GM10248 (cell line): ENCODE measurements around the gene SCP2.

Experiments
- CTCF ChIA-PET: fragments of 300-600 bp; sonication (Branson Sonifier 250); formaldehyde crosslinking; extraction: SDS; loops from one replicate; lab custom pipeline; 2021; ENCODE audit warnings: antibody characterized with exemption; lab: Yijun Ruan, JAX
- POLR2A ChIA-PET: fragments of 350-650 bp; sonication (Branson Sonifier 250); formaldehyde crosslinking; extraction: SDS; loops from one replicate; lab custom pipeline; 2020; ENCODE audit warnings: antibody characterized with exemption; lab: Yijun Ruan, JAX
- DNase-seq: peaks from one replicate; pipeline ENCODE4 v3.0.0; 2012; ENCODE audit errors: extremely low spot score
- TF ChIP-seq, protein P1 (sequence below): IDR thresholded peaks from 2 replicates; pipeline ENCODE4 v1.5.1; 2012; ENCODE audit warnings: mild to moderate bottlenecking, low read depth; ENCODE audit errors: extremely low read depth, missing control alignments, control extremely low read depth

Gene SCP2

DNA sequence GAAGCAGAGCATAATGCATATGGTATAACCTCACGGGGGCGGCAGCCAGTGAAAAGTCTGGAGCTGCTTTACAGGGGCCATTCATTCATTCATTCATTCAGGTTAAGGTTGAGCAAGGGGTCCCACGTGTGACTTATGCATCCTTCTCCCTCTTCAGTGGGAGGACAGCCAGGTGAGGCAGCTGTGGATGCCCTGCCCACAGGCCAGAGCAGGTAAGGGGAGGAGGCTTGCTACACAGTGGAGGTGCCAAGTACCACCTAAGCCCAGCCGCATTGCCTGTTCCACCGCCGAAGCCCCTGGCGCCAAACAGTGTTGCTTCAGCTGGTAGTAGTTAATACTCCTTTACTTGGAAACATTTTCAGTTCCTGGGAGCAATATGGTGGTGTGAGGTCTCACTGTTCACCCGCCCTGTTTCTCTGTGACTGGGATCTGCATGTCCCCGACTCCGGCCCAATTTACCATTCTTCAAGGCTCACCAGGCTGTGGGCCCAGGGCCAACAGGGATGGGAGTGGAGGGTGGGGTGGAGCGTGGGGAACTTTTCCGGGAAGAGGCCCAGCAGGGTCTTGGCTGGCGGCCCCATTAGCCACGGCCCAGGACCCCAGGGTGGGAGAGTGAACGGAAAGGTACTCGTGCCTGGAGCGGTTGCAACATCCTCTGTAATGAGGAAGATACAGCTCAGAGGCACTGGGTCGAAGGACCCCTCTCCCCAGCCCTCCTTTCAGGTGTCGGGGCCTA is 134.2 kb downstream of the SCP2 start:
- no peak for DNase-seq
- POLR2A ChIA-PET = no interaction called here
- CTCF ChIA-PET = no interaction called here
- TF ChIP-seq, protein P1, sequence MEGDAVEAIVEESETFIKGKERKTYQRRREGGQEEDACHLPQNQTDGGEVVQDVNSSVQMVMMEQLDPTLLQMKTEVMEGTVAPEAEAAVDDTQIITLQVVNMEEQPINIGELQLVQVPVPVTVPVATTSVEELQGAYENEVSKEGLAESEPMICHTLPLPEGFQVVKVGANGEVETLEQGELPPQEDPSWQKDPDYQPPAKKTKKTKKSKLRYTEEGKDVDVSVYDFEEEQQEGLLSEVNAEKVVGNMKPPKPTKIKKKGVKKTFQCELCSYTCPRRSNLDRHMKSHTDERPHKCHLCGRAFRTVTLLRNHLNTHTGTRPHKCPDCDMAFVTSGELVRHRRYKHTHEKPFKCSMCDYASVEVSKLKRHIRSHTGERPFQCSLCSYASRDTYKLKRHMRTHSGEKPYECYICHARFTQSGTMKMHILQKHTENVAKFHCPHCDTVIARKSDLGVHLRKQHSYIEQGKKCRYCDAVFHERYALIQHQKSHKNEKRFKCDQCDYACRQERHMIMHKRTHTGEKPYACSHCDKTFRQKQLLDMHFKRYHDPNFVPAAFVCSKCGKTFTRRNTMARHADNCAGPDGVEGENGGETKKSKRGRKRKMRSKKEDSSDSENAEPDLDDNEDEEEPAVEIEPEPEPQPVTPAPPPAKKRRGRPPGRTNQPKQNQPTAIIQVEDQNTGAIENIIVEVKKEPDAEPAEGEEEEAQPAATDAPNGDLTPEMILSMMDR = no peak

GRCh38 chr1:53061859-53062707 is 135.0 kb downstream of the SCP2 start, which contains the start of gene PODN:
Gene PODN (plus strand): TSS chr1:53062213. CDS start chr1:53069856, 7,643 bp downstream.
- peak; percentile 31 for DNase-seq
- CTCF ChIA-PET = no interaction called here
- POLR2A ChIA-PET = no interaction called here

DNA sequence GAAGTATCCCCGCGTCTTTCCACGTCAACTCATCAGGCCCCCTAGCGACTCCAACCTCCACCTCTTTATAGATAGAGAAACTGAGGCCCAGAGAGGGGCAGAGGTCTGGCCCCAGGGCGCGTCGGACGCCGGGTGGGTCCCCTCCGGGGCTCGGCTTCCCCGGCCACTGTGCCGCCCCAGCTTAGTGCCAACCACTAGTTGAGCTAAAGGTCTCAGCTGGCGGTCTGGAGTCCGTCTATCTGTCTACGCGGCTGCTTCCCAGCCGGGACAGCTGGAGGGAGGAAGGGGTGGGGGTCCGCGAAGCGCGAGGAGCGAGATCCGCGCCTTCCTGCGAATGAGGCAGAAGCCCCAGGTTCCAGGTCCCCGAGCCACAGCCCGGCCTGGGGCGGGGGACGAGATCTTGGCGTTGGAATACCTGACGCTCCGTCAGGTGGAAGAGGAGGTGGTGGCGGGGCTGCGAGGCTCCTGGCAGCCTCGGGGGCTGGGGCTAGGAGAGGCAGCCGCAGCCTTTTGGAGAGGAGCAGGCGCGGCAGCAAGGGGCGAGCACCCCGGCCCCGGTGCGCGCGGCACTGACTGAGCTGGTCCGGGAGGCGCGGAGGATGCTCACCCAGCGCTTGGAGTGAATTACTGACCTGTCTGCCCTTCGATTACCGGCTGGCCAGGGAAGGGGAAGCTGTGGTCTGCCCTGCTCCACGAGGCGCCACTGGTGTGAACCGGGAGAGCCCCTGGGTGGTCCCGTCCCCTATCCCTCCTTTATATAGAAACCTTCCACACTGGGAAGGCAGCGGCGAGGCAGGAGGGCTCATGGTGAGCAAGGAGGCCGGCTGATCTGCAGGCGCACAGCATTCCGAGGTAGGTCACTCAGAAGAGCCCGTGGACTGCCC is 135.9 kb downstream of the SCP2 start:
- TF ChIP-seq, protein P1 = no peak
- ChIA-PET POLR2A (no interaction called here), CTCF (no interaction called here)
- DNase-seq = peak; percentile 18

More at GRCh38 chr1:53061859-53062707, 135.0 kb downstream of the SCP2 start, which contains the start of gene PODN:
- TF ChIP-seq, protein P1 = no peak

- ChIA-PET POLR2A (no interaction called here), CTCF (no interaction called here)
- peak; percentile 17 for DNase-seq
- TF ChIP-seq, protein P1 = no peak
Measured at GRCh38 chr1:53063744-53064515, 136.9 kb downstream of the SCP2 start.

- POLR2A ChIA-PET = no interaction called here
- DNase-seq = peak; percentile 8
- CTCF ChIA-PET = interaction anchor here (1.2 kb wide), 1 partner anchor 8 kb away, joined by 3 read pairs; no protein-coding TSS in a partner anchor
- TF ChIP-seq, protein P1 = no peak
Measured at GRCh38 chr1:53065391-53065790, 138.3 kb downstream of the SCP2 start.
